RWPE2 (cell line): ENCODE results near the gene PEAR1.

Experiments used
- ATAC-seq: fragments of 200-7000 bp; cut with Tn5 transposase; 3 replicates; pipeline ENCODE4 v1.9.1; 2021; ENCODE audit warnings: low read depth
- DNase-seq: peaks from one replicate; pipeline ENCODE4 v3.0.0-alpha.2; 2020; ENCODE audit warnings: low spot score
- H3K27ac ChIP-seq: fragments of 450-650 bp; 2 replicates; pipeline ENCODE4 v1.5.1; 2017; ENCODE audit warnings: mild to moderate bottlenecking; ENCODE audit not compliant: poor library complexity, severe bottlenecking
- H3K27me3 ChIP-seq: fragments of 250-450 bp; sonication (Bioruptor Pico); 2 replicates; pipeline ENCODE4 v1.5.1; 2021; ENCODE audit warnings: mild to moderate bottlenecking, moderate library complexity; ENCODE audit not compliant: insufficient read depth, poor library complexity, severe bottlenecking
- H3K36me3 ChIP-seq: fragments of 250-450 bp; sonication (Bioruptor Pico); 2 replicates; pipeline ENCODE4 v1.5.1; 2020; ENCODE audit warnings: low read depth, mild to moderate bottlenecking, moderate library complexity
- H3K4me1 ChIP-seq: fragments of 250-450 bp; sonication (Bioruptor Pico); 2 replicates; pipeline ENCODE4 v1.5.1; 2021; ENCODE audit warnings: mild to moderate bottlenecking, moderate library complexity; ENCODE audit not compliant: insufficient read depth, poor library complexity, severe bottlenecking
- H3K4me3 ChIP-seq: fragments of 250-450 bp; sonication (Bioruptor Pico); 2 replicates; pipeline ENCODE4 v1.5.1; 2021; ENCODE audit warnings: mild to moderate bottlenecking, moderate library complexity; ENCODE audit not compliant: severe bottlenecking
- H3K9me3 ChIP-seq: fragments of 250-450 bp; sonication (Bioruptor Pico); 2 replicates; pipeline ENCODE4 v1.5.1; 2021; ENCODE audit warnings: mild to moderate bottlenecking, moderate library complexity; ENCODE audit not compliant: severe bottlenecking
- TF ChIP-seq, protein P1 (sequence below): fragments of 450-650 bp; IDR thresholded peaks from one replicate; pipeline ENCODE4 v1.5.1; 2017; ENCODE audit warnings: mild to moderate bottlenecking, moderate library complexity; ENCODE audit not compliant: poor library complexity, severe bottlenecking

The PEAR1 gene

GRCh38 chr1:156910309-156910782, 16.8 kb downstream of the PEAR1 start:
- no peak overlapping the region for H3K4me3 ChIP-seq
- DNase-seq: no peak
- TF ChIP-seq, protein P1, sequence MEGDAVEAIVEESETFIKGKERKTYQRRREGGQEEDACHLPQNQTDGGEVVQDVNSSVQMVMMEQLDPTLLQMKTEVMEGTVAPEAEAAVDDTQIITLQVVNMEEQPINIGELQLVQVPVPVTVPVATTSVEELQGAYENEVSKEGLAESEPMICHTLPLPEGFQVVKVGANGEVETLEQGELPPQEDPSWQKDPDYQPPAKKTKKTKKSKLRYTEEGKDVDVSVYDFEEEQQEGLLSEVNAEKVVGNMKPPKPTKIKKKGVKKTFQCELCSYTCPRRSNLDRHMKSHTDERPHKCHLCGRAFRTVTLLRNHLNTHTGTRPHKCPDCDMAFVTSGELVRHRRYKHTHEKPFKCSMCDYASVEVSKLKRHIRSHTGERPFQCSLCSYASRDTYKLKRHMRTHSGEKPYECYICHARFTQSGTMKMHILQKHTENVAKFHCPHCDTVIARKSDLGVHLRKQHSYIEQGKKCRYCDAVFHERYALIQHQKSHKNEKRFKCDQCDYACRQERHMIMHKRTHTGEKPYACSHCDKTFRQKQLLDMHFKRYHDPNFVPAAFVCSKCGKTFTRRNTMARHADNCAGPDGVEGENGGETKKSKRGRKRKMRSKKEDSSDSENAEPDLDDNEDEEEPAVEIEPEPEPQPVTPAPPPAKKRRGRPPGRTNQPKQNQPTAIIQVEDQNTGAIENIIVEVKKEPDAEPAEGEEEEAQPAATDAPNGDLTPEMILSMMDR: peak; percentile 77

DNA sequence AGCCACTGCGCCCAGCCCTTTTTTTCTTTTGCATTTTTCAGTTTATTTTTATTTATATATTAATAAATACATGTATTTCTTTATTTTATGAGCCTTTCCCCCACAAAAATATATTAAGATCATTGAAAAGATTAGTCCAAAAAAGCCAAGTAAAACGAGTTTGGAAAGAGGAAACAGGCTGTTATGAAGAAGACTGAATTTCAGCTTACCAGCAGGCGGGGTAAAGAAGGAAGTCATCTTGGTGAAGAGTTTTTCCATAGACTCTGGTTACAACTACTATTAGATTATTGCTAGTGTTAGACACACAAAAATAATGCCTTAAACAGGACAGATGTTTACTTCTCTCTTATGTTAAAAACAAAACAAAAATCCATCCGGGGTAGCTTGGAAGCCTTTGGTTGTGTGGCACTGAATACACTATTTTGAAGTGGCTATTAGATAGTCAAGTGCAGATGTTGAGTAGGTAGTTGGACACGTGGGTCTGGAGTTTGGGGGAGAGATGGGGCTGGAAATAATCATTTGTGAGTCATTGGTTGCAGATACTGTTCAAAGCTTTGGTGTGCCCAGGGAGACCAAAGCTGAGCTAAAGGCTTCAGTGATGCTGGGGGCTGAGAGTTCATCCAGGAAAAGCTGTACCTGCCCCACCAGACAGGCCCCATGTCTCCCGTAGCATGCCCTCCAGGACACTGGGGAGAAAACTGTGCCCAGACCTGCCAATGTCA, 18.2 kb downstream of the PEAR1 start:
- DNase-seq (no peak), ATAC-seq (no peak)
- no peaks in the 10 kb centered on the region for H3K27me3 ChIP-seq
- peaks cover 64% of the 10 kb centered on the region for H3K36me3 ChIP-seq
- H3K4me1 ChIP-seq: peaks cover 6% of the 10 kb centered on the region
- H3K9me3 ChIP-seq: no peaks in the 10 kb centered on the region
- TF ChIP-seq, protein P1: no peak
- no peak overlapping the region for H3K4me3 ChIP-seq
- H3K27ac ChIP-seq: no peak overlapping the region

More at GRCh38 chr1:156910309-156910782, 16.8 kb downstream of the PEAR1 start:
- H3K27me3 ChIP-seq: no peaks in the 10 kb centered on the region
- no peaks in the 10 kb centered on the region for H3K9me3 ChIP-seq
- H3K4me1 ChIP-seq: peaks cover 6% of the 10 kb centered on the region
- no peak overlapping the region for H3K27ac ChIP-seq
- peaks cover 55% of the 10 kb centered on the region for H3K36me3 ChIP-seq
- no peak for ATAC-seq

DNA sequence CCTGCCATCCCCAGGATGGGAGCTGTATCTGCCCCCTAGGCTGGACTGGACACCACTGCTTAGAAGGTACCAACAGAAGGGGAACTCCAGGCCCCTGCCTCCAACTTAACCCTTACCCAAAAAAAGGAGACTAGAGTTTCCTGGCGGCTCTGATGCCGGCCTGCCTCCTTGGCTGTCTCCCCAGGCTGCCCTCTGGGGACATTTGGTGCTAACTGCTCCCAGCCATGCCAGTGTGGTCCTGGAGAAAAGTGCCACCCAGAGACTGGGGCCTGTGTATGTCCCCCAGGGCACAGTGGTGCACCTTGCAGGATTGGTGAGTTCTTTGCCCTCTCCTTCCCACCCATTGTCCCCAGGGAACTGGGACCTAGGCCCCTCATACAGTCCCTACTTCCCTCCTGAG, 18.8 kb downstream of the PEAR1 start:
- H3K36me3 ChIP-seq: peaks cover 64% of the 10 kb centered on the region
- DNase-seq (no peak), ATAC-seq (no peak)
- H3K9me3 ChIP-seq: no peaks in the 10 kb centered on the region
- peaks cover under 1% of the 10 kb centered on the region for H3K4me1 ChIP-seq
- no peak overlapping the region for H3K4me3 ChIP-seq
- TF ChIP-seq, protein P1: no peak
- H3K27ac ChIP-seq: no peak overlapping the region
- H3K27me3 ChIP-seq: no peaks in the 10 kb centered on the region

GRCh38 chr1:156912861-156913808, 19.6 kb downstream of the PEAR1 start:
- DNase-seq: no peak
- Histone ChIP-seq H3K4me3 (no peak overlapping the region), H3K4me1 (no peaks in the 10 kb centered on the region), H3K36me3 (peaks cover 64% of the 10 kb centered on the region), H3K9me3 (peaks cover under 1% of the 10 kb centered on the region), H3K27ac (no peak overlapping the region), H3K27me3 (no peaks in the 10 kb centered on the region)
- TF ChIP-seq, protein P1: peak; percentile 15
- no peak for ATAC-seq
